HG02763 (cell line): ENCODE data around the gene NUP210.
"Not testable (repeated sequence)": the region's sequence is repeated elsewhere in the genome, so short reads cannot be mapped to it uniquely, and the experiment has no call there.

ENCODE experiments used
- ATAC-seq: cut with Tn5 transposase; IDR thresholded peaks from one replicate; pipeline ENCODE4 v1.9.1; 2021; ENCODE audit warnings: mild to moderate bottlenecking, moderate library complexity; ENCODE audit not compliant: unreplicated experiment

Gene NUP210

DNA sequence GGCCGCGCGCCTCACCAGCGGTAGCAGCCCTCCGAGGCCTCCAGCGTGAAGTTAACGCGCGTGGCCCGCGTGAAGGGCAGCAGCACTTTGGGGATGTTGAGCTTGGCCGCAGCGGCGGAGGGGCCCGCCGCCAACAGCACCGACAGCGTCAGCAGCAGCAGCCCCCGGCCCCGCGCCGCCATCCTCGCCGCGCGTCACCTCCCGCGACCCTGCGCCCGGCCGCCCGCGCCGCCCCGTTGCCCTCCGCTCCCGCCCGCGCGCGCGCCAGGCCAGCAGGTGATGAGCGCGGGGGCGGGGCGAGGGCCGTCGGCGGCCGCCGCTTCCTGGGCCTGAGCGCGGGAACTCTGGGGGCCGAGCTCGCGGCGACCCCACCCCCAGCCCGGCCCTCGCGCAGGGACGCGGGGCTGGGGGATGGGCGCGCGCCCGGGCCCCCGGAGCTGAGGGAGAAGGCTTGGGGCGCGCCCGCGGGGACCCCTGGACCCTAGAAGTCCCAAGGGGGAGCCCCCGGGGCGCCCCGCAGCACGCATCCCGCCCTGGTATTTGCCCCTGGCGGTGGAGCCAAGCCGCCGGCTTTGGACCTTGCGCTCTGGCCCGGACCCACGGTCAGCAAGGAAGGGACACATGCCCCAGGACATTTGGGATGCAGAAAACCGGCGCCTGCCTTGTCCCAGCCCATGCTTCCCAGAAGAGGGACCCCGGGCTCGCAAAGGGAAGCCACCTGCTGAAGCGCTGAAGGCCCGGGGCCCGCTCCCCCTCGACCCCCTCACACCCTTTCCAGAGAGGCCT lies at the start of gene NUP210:
Gene NUP210 (minus strand): TSS at position 278 of the 786 bp plus-strand sequence. CDS start 96 bp downstream, at position 182.
- ATAC-seq, result peak; percentile 54

DNA sequence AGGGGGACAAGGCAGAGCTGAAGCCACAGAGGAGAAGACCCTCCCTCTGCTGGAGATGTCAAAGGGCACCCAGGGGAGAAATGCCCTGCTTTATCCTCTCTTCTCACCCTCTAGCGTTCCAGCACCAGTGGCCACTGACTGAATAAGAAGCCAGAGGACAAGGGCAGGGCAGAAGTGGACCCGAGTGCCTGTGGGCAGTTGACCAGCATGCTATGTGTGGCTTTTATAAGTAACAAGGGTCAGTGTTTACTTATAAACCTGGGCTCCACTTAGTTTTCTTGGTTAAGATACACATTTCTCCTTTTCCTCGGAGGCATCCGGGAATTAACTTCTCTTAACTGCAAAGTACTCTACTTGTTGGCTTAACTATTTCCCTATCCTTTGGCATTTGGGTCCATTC lies 46.7 kb upstream of the NUP210 start:
- no peak for ATAC-seq

DNA sequence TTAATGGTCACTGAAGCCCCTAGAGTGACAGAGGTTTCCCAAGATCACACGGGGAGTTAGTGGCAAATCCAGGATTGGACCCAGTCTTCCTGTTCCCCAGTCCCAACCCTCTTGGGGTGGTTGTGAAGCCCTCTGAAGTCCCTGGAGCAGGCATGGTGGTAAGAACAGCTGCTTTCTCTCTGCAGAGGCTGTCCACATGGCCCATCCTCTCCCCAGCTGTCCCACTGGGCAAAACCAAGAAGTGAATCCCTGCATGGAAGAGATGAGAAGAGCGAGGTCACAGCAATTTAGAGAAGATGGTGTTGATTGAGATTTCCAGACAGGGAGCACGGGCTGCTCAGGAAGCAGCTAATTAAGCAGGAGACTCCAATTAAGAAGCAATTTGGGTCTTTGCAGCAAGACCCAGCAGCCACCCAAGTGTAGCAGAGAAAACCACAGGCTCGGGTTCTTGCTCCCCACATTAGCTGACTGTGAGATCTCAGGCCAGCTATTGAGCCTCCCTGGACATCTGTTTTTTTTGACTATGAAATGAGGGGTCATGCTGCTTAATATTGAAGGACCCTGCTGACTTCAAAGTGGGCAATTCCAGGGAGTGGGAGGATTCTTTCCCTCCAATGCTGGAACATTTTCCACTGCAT lies 45.2 kb upstream of the NUP210 start:
- ATAC-seq, result no peak

DNA sequence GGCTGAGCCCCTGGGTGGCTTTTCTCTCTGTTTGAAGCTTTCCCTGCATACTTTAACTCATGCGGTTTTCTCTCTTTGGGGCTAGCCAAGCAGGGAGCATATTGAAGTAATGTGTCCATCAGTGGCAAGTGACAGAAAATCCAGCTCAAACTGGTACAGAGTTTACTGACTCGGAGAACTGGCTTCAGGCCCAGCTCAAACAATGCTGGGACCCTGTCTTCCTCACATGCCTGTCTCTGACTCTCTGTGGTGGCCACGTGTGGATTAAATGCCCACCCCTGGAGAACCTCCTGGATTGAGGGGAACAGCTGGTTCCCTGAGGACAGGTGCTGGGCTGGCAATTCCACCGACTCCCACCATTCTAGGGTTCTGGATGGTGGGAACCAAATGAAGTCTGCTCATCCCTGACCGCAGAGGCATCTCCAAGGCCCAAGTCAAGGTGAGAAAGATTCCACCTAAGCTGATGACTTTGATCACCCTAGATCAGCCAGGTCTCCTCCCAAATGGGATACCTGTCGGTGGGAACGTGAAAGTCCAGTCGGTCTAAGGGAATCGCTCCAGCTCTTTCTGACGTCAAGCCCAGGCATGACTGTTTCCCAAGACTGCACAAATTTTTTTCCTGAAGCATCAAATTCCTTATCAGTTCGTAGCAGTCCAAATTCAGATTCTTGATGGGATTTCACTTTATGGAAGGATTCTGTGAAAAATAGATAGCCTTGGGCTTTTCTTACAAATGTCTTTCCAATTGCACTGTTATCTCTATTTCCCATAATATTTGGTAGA lies 43.7 kb upstream of the NUP210 start:
- no peak for ATAC-seq

DNA sequence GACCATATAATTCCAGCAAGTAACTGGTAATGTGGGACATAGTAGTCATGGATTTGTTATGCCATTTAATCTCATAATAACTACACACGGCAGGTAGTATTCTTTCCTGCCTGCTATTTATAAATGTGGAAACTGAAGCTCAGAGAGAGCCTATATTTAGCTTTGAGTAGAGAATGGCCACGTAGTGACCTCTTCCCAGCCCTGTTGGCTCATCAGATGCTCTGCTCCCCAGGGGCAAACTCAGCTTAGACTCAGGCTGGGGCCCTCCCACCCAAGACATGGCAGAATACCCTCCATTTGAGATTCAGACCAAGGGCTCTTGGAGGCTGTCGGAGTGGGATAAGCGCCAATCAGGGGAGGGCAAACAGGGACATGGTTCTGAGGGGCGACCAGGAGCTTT lies 42.7 kb upstream of the NUP210 start:
- ATAC-seq, result no peak

DNA sequence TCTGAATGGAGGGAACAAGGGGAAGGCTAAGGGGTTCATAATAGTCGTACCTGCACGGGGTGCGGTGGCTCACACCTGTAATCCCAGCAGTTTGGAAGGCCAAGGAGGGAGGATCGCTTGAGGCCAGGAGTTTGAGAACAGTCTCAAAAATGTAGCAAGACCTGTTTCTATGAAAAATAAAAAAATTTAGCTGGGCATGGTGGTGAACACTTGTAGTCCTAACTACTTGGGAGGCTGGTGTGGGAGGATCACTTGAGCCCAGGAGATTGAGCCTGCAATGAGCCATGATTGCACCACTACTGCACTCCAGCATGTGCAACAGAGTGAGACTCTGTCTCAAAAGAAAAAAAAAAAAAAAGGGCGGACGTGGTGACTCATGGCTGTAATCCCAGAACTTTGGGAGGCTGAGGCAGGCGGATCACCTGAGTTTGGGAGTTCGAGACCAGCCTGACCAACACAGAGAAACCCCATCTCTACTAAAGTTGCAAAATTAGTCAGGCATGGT lies 42.1 kb upstream of the NUP210 start:
- ATAC-seq, result no peak

DNA sequence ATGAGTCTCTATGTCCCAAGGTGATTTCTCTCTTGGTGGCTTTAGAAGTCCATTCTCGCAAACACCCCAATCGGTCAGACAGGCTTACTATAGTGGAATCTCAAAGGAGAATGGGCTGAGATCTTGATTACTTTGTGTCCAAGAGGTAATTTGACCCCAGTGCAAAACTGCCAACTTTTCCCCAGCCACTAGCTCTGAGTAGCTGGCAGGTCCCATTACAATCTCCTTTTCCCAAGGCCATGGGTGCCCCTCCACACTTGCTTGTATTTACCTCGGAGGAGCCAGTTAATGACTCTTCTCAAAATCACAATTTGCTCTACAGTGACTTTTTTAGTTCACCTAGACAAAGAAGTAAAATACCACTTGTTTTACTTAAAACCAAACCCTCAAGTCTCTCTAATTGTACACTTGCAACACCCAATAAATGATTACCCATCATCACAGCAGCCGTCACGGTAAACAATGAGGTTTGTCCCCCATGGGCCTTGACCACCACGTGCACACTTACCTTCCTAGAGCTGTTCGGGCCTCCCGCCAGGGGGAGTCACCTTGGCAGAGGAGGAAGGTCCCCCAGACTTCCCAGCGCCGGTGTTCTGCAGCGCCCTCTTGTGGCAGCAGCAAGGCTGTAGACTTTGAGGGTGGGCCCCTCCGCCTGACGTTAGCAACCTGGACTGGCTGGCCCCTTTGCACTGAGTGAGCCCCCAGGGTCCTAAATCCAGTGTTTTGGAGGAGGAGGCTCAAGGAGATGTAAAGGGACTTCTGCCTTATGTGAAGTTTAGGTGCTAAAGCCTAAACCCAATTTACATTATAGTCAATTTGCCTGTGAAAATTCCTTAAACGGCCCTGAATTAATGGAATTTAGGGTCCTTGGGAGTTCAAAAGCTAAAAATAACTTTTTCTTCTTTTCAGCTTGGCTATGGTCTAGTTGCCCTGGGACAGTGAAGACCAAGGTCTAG lies 41.3 kb upstream of the NUP210 start:
- ATAC-seq, result no peak

DNA sequence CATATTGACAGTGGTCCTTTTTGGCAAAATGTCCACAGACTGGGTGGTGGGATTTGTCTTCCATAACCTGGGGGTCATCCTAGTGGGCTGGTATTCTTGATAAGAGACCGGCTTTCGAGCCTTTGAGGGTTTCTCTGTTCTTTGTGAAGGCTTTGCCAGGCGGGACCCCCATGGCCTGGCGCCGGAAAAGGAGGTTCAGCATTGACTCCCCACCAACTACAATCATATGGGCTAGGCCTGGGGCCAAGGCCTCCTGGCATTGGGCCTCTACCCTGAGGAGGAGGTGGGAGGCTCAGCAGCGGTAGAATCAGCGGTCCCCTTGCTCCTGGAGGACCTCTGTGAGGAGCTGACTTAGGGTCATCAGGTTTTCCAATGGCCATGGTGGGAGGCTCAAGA lies 40.2 kb upstream of the NUP210 start:
- no peak for ATAC-seq

DNA sequence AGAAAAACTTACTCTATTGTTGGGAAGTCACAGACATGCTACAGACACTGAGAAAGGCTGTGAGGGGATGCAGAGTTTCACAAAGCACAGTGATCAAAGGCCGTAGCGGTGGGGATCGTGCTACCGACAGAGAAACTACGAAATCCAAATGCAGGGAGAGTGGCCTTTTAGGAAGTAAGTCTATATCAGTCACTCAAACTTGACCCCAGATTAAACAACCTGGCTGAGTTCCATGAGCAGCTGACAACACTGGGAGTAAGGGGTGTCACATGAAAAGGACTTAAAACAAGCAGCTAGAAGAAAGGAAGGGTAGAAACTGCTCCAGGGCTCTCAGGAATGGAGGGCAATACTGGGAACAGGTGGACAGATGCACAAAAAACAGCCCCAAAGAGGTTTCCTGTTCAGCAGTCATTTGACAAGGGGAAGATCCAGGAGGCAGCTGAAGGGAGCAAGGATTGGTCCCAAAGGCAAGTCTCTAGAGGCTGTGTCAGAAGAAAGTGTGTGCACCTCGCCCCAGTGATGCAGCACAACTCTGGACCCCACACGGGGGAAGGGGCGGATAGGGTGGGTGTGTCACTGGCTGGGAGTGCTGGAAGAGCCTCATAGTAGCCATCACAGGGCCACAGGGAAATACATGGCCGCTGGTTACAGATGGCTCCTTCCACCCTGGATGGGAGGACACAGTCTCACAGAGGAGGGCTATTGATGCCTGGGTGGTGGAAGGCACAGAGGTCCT lies 39.7 kb upstream of the NUP210 start:
- ATAC-seq, result no peak

DNA sequence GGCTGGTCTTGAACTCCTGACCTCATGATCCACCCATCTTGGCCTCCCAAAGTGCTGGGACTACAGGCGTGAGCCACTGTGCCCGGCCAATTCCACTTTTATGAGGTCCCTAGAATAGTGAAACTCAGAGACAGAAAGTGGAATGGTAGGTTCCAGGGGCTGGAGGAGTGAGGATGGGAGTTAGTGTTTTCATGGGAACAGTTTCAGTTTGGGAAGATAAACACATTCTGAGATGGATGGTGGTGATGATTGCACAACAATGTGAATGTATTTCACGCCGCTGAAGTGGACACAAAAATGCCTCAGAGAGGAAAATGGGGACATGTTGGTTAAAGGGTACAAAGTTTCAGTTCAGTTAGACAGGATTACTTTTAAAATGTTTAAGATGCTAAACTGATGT lies 37.5 kb upstream of the NUP210 start:
- ATAC-seq, result no peak

DNA sequence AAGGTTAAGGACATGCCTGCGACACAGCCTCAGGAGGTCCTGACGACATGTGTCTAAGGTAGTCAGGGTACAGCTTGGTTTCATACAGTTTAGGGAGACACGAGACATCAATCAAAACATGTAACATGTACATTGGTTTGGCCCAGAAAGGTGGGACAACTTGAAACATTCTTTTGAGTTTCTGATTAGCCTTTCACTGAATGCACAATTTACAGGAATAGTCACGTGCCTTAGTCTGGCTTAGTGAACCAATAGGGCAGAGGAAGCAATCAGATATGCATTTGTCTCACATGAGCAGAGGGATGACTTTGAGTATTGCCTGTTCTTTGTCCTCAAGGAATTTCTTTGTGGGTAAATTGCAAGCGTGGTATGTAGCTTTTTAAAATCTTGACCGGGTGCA lies 35.5 kb upstream of the NUP210 start:
- no peak for ATAC-seq

DNA sequence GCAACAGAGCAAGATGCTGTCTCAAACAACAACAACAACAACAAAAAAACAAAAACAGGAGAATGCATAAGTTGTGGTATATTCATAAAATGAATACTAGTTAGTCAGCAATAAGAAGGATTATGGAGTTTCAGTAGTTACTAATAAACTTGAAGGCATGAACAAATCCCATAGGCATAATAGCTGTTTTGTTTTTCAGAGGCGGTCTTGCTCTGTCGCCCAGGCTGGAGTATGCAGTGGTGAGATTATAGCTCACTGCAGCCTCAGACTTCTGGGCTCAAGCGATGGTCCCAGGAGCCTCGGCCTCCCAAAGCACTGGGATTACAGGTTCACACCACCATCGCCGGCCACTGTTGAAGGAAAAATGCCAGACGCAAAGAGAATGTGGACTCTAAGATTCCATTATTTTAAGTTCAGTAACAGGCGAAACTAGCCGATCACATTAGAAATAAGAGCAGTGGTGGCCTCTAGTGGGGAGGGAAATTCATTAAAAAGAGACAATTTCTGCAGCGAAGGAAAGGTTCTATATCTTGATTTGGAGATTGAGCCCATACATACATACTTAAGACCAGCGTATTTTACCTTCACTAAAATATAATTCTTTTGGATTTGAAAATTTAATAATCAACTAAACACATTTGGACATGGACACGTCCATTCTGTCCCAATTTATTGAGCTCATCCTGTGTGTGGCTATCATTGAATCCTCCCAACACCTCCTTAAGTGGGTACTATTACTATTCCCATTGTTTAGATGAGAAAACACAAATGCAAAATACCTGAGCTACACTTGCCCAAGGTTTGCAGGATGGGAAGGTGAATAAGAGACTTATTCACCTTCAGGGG lies 32.6 kb upstream of the NUP210 start:
- no peak for ATAC-seq

DNA sequence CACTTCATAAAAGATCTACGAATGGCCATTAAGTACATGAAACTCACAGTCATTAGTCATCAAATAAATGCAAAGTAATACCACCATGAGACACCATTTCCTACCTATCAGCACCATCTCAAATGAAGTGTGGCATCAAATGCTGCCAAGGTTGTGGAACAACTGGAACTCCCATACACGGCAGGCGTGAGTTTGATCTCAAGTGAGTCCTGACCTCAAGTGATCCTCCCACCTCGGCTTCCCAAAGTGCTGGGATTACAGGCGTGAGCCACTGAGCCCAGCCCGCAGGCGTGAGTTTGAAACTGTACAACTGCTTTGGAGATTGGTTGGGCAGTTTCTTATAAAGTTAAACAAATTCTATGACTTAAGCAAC lies 31.2 kb upstream of the NUP210 start:
- no peak for ATAC-seq

DNA sequence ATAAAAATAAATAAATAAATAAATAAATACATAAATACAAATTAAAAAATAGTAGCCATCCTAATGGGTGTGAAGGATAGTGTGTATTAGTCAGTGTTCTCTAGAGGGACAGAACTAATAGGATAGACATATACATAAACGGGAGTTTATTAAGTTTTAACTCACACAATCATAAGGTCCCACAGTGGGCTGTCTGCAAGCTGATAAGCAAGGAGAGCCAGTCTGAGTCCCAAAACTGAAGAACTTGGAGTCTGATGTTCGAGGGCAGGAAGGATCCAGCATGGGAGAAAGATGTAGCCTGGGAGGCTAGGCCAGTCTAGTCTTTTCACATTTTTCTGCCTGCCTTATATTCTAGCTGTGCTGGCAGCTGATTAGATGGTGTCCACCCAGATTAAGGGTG lies 22.8 kb upstream of the NUP210 start:
- ATAC-seq, result not testable (repeated sequence)

DNA sequence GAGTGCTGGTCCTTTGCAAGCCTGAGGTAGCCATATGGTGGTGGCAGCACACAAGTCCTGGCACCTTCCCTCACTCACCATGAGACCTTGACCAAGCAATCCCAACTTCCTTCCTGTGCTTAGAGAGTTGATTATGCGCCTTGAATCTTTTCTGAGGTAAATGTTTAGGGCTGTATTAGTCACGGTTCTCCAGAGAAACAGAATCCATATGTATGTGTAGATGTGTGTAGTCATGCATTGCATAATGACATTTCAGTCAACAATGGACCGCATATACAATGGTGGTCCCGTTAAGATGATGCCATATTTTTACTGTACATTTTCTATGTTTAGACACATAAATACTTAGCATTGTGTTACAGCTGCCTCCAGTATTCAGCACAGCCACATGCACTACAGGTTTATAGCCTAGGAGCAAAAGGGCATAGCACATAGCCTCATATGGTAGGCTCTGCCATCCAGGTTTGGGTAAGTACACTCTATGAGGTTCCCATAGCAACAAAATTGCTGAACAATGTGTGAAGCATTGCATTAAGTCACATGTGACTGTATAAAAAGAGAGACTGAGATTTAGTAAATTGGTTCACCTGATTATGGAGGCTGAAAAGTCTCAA lies 20.2 kb upstream of the NUP210 start:
- ATAC-seq, result no peak

DNA sequence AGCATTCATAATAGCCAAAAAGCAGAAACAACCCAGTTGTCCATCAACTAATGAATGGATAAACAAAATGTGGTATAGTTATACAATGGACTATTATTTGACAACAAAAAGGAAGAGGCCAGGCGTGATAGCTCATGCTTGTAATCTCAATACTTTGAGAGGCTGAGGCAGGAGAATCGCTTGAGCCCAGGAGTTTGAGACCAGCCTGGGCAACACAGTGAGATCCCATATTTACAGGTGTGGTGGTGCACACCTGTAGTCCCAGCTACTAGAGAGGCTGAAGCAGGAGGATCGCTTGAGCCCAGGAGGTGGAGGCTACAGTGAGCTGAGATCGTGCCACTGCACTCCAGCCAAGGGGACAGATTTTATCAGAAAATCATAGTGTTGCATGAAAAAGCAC lies 16.1 kb upstream of the NUP210 start:
- ATAC-seq, result not testable (repeated sequence)

DNA sequence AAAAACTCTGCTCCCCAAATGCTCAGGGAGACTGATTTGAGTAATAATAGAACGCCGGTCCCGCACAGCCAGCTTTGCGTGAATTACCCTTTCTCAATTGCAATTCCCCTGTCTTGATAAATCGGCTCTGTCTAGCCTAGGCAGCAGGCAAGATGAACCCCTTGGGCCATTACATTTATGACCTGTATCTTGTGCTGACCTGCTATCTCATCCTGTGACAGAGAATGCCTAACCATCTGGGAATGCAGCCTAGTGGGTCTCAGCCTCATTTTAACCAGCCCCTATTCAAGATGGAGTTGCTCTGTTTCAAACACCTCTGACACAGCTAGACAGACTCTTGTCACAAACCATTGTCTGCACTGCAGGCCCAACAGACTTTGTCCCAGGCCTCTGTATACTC lies 13.8 kb upstream of the NUP210 start:
- ATAC-seq, result no peak

DNA sequence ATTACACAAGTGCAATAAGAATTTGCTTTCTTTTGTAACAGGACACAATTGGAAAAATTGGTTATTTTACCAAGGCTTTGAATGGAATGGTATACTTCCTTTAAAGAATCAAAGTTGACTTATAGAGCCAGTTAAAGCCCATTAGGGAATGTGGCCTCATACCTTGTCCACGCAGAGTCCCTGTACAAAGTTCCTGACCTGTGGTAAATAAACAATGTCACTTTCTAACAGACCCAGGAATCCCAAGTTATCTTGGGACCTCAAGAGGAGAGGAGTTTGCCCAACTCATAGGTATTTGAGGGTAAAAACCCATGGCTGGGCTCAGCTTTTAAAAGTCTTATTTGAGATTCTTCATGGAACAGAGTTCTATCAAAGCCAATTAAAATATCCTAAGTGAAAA lies 12.0 kb upstream of the NUP210 start:
- no peak for ATAC-seq
